ENCODE measurements around the gene C1QBP. TPM values are rescaled to one million over a fixed set of nuclear protein-coding genes. Genes with fewer than 3 reads are reported as not detected.

The C1QBP gene
- total and polyA plus RNA-seq, 2 donors from 2014 or later, result 91.5 to 181 TPM

- TF ChIP-seq CTCF (IDR thresholded peaks at IDR 0.05; ENCODE audit: borderline replicate concordance, extremely low read depth, insufficient read depth), result no peak
These were observed 42.0 kb upstream of the C1QBP start for GRCh38 chr17:5480962-5481361.

GRCh38 chr17:5478992-5479391 is 40.0 kb upstream of the C1QBP start:
- TF ChIP-seq CTCF (IDR thresholded peaks at IDR 0.05; ENCODE audit: borderline replicate concordance, extremely low read depth, insufficient read depth), result no peak
- intact Hi-C loops (cut with DNase I), result no loop called here
- Histone ChIP-seq H3K4me3 (ENCODE audit: low read length in 3 of 3) (no peak overlapping the region), H3K27me3 (ENCODE audit: control insufficient read depth, insufficient read depth, low read length) (no peaks in the 10 kb centered on the region), H3K9ac (ENCODE audit: low read length in 3 of 3) (no peak overlapping the region), H3K27ac (ENCODE audit: low read depth in 2 of 2, low read length in 2 of 2) (no peak overlapping the region), H3K9me3 (ENCODE audit: control insufficient read depth in 2 of 3, insufficient read depth in 1 of 3, low read length in 3 of 3) (no peaks in the 10 kb centered on the region), H3K36me3 (ENCODE audit: control insufficient read depth in 2 of 3, insufficient read depth in 3 of 3, low read length in 3 of 3) (peaks cover 25 to 56% (median 40%) of the 10 kb centered on the region in 3 donors), H3K4me1 (ENCODE audit: control insufficient read depth in 2 of 3, insufficient read depth in 2 of 3, low read depth in 1 of 3, low read length in 3 of 3) (no peaks in the 10 kb centered on the region)
- FAIRE-seq (no peak), DNase-seq (no peak)

More at GRCh38 chr17:5480962-5481361, 42.0 kb upstream of the C1QBP start:
- Histone ChIP-seq H3K4me1 (ENCODE audit: control insufficient read depth in 2 of 3, insufficient read depth in 2 of 3, low read depth in 1 of 3, low read length in 3 of 3) (peaks cover 0 to 7% (median 5%) of the 10 kb centered on the region in 3 donors), H3K27me3 (ENCODE audit: control insufficient read depth, insufficient read depth, low read length) (no peaks in the 10 kb centered on the region), H3K9ac (ENCODE audit: low read length in 3 of 3) (no peak overlapping the region), H3K27ac (ENCODE audit: low read depth in 2 of 2, low read length in 2 of 2) (no peak overlapping the region), H3K4me3 (ENCODE audit: low read length in 3 of 3) (no peak overlapping the region), H3K36me3 (ENCODE audit: control insufficient read depth in 2 of 3, insufficient read depth in 3 of 3, low read length in 3 of 3) (peaks cover 22 to 44% (median 38%) of the 10 kb centered on the region in 3 donors), H3K9me3 (ENCODE audit: control insufficient read depth in 2 of 3, insufficient read depth in 1 of 3, low read length in 3 of 3) (no peaks in the 10 kb centered on the region)
- FAIRE-seq (no peak), DNase-seq (no peak)
- intact Hi-C loops (cut with DNase I), result no loop called here

- no peak for TF ChIP-seq CTCF (IDR thresholded peaks at IDR 0.05; ENCODE audit: borderline replicate concordance, extremely low read depth, insufficient read depth)
- Histone ChIP-seq H3K36me3 (ENCODE audit: control insufficient read depth in 2 of 3, insufficient read depth in 3 of 3, low read length in 3 of 3) (peaks cover 18 to 43% (median 18%) of the 10 kb centered on the region in 3 donors), H3K4me3 (ENCODE audit: low read length in 3 of 3) (no peak overlapping the region), H3K4me1 (ENCODE audit: control insufficient read depth in 2 of 3, insufficient read depth in 2 of 3, low read depth in 1 of 3, low read length in 3 of 3) (no peaks in the 10 kb centered on the region), H3K27me3 (ENCODE audit: control insufficient read depth, insufficient read depth, low read length) (no peaks in the 10 kb centered on the region), H3K9me3 (ENCODE audit: control insufficient read depth in 2 of 3, insufficient read depth in 1 of 3, low read length in 3 of 3) (no peaks in the 10 kb centered on the region), H3K27ac (ENCODE audit: low read depth in 2 of 2, low read length in 2 of 2) (no peak overlapping the region), H3K9ac (ENCODE audit: low read length in 3 of 3) (no peak overlapping the region)
- FAIRE-seq (no peak), DNase-seq (no peak)
- intact Hi-C loops (cut with DNase I), result no loop called here
These were observed 35.0 kb upstream of the C1QBP start for GRCh38 chr17:5473906-5474305.

GRCh38 chr17:5472511-5472910 is 33.6 kb upstream of the C1QBP start:
- Histone ChIP-seq H3K36me3 (ENCODE audit: control insufficient read depth in 2 of 3, insufficient read depth in 3 of 3, low read length in 3 of 3) (peaks cover 11 to 29% (median 13%) of the 10 kb centered on the region in 3 donors), H3K4me3 (ENCODE audit: low read length in 3 of 3) (no peak overlapping the region), H3K27ac (ENCODE audit: low read depth in 2 of 2, low read length in 2 of 2) (no peak overlapping the region), H3K4me1 (ENCODE audit: control insufficient read depth in 2 of 3, insufficient read depth in 2 of 3, low read depth in 1 of 3, low read length in 3 of 3) (peaks cover 0 to 5% (median 0%) of the 10 kb centered on the region in 3 donors), H3K9ac (ENCODE audit: low read length in 3 of 3) (no peak overlapping the region), H3K27me3 (ENCODE audit: control insufficient read depth, insufficient read depth, low read length) (no peaks in the 10 kb centered on the region), H3K9me3 (ENCODE audit: control insufficient read depth in 2 of 3, insufficient read depth in 1 of 3, low read length in 3 of 3) (no peaks in the 10 kb centered on the region)
- FAIRE-seq, result no peak
- no peak for TF ChIP-seq CTCF (IDR thresholded peaks at IDR 0.05; ENCODE audit: borderline replicate concordance, extremely low read depth, insufficient read depth)
- DNase-seq, result no peak
- intact Hi-C loops (cut with DNase I), result no loop called here

Measured in kidney (tissue), 14 donors.